ENCODE measurements around the gene FLT3.
"Not testable (repeated sequence)": the region's sequence is repeated elsewhere in the genome, so short reads cannot be mapped to it uniquely, and the experiment has no call there.

The FLT3 gene

DNA sequence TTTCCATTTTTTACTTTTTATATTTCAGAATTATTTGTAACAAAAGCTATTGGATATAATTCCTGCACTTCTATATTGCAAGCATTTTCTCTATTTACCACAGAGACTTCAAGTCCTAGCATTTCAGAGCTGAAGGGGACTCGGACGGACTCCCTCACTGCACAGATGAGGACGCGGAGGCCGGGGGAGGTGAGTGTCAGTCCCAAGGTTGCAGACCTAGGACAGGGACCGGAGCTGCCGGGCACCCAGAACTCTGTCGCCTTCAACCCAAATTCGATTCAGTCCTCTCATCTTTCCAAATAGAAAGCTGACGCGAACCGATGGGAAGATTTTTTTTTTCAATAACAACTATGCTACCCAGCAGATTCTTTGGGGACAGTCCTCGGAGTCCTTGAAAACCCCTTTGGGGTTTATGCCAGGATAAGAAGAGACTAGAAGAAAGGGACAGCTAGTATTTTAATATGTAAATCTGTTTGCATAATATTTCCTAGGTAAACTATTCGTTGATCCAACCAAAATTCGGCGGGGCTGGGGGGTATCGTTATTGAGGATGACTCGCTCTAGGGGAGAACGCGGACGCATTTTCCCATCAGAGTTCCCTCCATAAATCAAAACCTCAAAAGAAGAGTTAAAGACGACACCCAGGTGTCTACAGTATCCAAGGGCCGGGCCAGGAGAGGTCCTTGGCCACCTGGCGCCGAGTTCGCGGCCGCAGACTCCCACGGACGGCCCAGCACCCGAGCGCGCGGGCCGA is 803 bp downstream of the FLT3 start:
- no peak for DNase-seq (ENCODE audit: low read depth)

DNA sequence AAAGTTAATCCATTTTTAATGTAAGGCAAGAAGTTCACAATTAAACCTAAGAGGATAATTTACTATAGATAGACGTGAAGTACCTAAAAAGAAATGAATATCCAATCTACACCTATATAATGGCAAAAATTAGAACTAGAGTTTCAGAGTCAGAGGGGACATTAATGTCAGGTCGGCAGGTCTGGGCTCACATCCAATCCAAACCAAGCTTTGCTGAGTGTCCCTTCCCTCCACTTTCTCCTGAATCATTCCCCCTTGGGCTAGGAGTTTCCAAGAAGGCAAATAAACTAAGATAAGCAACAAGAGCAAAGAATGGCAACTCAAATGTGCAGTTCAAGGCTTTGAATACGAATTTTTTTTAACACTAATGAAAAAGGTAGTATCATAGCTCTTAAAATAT is 2.9 kb downstream of the FLT3 start:
- DNase-seq (ENCODE audit: low read depth), result no peak

DNA sequence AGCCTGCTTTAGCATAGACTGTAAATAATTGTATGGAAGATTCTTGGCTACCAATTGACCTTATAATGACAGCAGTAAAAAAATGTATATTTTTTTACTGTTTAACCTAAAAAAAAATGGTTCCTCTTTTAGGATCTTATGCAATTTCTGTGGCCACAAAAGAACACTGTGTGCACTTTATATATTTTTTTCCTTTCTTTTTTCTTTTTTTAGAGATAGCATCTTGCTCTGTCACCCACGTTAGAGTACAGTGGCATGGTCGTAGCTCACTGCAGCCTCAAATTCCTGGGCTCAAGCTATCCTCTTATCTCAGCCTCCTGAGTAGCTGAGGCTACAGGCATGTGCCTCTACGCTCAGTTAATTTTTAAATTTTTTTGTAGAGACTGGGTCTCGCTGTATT is 6.1 kb downstream of the FLT3 start:
- DNase-seq (ENCODE audit: low read depth), result no peak

DNA sequence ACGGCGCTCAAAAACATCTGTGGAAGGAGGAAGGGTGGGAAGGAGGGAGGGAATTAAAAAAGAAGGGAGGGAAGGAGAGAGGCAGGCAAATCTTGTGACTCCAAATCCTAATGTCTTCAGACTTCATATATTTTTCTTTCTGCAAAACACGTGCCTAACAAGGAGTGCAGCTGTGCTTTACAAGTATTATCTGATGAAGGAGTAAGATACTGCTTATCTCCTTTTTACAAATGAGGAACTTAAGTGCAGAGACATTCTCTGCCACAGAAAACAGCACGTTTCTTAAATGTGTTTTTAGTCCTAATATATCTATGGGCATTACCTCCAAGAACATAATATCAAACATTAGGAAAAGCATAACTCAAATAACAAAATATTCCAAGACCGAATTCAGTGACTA is 6.5 kb downstream of the FLT3 start:
- DNase-seq (ENCODE audit: low read depth), result no peak

DNA sequence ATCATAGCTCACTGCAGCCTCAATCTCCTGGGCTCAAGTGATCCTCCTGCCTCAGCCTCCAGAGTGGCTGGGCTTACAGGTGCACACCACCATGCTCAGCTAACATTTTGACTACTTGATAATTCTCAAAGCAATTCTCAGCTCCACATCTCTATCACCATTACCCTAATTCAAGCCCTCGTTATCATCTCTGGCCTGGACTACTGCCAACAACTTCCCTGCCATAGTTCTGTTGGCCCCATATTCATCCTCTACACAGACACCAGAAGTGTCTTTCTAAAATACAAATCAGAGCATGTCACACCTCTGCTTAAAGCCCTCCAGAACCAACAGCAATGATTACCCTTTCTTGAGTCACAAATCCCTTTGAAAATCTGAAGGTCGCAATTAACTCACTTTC is 7.9 kb downstream of the FLT3 start:
- DNase-seq (ENCODE audit: low read depth), result no peak

DNA sequence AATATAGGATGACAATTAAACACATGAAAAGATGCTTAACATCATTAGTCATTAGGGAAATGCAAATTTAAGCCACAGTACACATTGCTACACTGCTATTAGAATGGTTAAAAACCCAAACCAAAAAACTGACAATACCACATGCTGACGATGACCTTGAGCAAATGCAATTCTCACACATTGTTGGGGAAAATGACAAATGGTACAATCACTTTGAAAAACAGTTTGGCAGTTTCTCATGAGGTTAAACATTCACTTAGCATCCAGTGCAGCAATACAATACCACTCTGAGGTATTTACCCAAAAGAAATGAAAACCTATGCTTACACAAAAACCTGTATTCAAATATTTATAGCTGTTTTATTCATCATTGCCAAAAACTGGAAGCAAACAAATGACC is 11.3 kb downstream of the FLT3 start:
- DNase-seq (ENCODE audit: low read depth), result no peak

DNA sequence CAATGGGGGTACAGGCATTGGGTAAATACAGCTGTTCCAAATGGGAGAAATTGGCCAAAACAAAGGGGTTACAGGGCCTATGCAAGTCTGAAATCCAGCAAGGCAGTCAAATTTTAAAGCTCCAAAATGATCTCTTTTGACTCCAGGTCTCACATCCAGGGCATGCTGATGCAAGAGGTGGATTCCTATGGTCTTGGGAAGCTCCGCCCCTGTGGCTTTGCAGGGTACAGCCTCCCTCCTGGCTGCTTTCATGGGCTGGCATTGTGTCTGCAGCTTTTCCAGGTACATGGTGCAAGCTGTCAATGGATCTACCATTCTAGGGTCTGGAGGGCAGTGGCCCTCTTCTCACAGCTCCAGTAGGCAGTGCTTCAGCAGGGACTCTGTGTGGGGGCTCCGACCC is 22.6 kb downstream of the FLT3 start:
- not testable (repeated sequence) for DNase-seq (ENCODE audit: low read depth)

DNA sequence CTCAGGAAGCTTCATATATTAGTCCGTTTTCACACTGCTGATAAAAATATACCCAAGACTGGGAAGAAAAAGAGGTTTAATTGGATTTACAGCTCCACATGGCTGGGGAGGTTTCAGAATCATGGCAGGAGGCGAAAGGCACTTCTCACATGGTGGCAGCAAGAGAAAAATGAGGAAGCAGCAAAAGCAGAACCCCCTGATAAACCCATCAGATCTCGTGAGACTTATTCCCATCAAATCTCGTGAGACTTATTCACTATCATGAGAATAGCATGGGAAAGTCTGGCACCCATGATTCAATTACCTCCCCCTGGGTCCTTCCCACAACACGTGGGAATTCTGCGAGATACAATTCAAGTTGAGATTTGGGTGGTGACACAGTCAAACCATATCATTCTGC is 23.1 kb downstream of the FLT3 start:
- no peak for DNase-seq (ENCODE audit: low read depth)

DNA sequence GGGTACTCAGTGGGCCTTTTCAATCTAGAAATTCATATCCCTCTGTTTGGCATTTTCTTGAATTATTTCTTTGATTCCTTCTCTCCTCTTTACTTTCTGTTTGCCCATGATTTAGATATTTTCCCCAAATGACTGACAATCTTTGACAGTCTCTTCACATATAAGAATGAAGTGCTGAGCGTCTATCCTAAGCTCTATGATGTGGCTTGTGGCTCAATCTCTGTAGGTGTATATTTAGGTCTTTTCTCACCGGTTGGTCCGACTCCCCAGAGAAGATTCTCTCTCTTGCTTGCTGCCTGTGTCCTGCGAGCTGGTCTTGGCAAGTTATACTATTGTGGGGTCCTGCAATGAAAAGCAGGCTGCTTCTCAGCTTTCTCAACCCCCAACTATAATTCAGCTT is 29.0 kb downstream of the FLT3 start:
- no peak for DNase-seq (ENCODE audit: low read depth)

DNA sequence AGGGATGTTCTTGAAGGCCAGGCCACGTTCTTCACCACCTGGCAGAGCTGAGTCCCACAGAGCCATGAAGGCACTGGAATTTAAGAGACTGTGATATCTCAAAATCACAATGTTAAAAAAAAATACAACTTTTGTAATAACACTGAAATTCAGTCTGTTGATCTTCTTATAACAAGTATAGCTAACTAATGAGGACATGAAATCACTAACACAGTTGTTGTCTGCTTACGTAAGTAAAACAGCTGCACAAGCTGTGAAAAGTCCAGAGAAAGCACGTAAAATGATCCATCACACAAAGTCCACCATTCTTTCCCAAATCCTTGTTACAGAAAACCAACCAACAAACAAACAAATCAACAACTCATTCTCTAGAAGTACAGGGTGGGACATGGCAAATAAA is 32.9 kb downstream of the FLT3 start:
- no peak for DNase-seq (ENCODE audit: low read depth)

DNA sequence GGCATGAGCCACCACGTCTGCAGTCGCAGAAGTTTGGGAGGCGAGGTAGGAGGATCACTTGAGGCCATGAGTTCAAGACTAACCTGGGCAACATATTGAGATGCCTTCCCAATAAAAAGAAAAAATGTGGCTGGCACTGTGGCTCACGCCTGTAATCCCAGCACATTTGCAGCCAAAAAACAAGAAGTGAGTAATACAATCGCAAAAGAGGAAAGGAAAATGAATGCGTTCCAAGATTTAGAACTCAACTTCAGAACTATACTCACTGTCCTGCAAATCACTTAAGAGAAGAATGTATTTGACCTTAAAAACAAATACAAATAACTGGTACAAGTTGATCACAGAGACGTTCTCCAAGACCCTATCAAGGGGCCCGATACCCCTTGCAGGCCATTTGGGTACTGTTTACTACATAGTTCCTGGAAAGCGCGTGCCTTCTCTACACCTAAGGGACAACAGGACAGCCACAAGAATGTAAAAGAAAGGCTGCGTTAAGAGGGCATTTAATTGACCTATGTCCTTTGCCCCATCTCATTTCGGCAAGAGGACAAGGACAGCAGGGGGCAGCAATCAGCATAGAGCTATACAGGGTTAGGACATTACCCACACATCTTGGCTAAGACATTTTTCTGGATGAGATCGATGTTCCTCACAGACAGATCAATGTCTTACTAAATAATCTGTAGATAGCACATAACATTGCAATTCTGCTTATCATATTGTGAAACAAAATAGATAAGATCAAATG is 41.3 kb downstream of the FLT3 start:
- DNase-seq (ENCODE audit: low read depth), result peak; percentile 21

DNA sequence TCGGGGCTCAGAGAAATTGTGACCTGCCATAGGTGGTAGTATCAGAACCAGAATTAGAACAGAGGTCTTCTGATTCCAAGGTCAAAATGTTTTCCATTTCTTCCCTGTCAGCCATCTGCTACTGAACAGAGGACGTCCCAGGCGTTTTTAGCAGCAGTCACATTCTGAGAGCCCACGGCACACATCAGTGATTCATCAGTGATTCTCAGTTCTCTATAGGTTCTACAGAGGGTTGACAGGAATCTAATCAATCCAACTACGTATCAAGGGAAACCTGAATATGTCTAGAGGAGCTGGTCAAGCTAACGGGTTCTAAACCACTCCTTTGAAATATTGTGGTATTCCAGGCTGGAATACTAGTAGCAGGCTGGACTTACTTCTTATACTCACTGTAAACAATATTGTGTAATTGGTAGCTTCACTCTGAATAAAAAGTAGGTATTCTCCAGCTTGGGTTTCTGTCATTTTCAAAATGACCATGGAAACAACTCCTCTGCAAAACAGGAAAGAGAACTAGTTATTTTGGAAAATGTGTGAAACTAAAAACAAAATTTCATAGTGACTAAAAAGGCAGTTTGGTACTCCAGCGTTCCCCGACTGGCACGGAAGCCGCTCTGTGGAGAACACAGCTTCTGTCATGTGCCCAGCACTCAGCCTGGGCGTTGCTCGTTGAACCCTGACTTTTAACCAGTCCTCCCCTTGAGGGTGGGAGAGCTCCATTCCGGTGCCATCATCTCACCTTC is 43.2 kb downstream of the FLT3 start:
- no peak for DNase-seq (ENCODE audit: low read depth)

DNA sequence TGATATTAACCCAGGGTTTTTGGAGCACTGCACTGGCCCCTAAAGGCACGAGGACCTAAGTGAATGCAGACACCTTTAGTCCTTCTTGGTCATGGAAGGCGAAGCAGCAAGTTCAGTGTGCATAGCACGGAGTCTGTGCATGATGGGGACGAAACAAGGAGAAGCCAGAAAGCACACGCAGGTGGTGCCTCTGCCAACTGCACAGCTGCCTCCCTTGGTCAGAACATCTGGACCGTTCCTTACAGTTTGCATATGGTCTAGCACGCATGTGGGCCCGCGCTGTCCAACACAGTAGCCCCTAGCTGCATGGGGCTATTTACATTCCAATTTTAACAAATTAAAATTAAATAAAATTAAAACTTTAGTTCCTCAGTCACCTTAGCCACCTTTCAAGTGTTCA is 44.0 kb downstream of the FLT3 start:
- DNase-seq (ENCODE audit: low read depth), result no peak

DNA sequence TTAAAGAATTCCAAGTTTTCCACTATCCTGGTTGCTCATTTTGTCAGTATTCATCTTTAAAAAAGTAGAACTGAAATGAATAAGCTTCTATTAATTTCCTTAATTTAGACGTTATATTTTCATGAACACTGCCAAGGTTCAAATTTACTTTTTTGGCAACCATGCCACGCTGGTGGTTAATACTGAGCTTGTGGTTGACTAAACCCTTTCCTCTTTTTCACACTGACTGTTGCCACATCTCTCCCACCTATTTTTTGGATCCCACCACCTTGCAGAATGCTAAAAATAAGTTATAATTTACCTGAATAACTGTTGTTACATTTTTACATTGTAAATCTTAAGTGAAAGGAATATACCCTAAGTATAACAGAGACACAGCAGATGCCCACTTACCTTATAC is 45.0 kb downstream of the FLT3 start:
- DNase-seq (ENCODE audit: low read depth), result no peak

DNA sequence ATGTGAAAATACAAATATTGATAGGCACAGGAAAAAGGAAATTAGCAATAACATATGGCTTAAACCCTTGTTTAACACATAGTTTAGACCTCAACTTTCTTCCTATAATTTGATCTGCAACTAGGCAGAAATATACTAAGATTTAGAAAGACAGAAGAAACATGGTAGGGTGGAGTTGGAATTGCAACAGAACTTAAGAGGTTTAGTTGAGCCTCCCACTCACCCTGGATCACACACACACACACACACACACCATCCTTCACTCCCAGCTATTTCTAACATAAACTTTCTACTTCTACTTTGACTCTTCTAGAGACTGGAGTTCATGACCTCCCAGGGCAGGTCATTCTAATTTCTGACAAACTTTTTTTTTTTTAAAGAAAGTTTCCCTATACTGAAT is 47.4 kb downstream of the FLT3 start:
- DNase-seq (ENCODE audit: low read depth), result no peak

DNA sequence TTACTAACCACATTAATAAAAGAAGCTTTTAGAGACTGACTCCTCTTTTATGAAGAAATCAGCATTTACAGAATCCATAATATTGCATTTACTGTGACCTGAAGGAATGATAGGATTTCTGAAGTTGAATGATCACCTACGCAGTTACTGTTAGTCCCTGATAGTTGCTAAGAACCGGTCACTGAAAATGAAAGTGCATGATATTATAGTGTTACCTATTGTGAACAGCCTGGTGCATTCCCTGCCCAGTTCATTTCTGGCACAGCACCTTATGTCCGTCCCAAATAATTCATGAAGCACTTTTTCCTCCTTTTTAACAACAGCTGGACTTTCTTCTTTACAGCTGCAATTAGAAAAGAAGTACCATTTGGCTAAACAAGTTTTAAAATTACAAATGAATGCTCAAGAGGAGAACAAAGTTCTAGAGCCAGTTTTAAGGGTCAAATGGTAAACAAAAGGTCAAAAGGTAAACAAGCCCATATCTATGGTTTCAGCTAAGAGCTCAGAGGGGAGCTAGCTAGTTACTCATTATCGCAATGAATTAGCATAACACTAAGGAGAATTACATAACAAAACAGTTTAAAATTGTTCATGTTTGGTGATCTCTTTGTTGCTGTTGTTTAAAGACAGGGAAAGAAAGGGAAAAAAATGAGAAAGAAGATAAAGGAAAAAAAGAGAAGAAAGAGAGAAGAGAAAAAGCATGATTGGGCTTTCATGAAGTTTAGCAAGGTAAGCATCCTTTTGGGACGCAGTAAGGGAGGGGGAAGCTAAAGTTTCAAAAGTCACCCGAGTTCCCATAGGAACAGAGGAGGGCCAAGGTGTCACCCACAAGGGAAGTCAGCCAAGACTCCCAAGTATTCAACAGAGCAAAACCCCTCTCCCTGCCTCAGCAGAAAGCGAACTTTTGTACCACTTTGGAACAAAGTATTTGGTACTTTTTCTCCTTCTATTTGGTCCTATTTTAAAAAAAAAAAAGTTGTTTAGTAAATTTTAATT is 50.2 kb downstream of the FLT3 start:
- no peak for DNase-seq (ENCODE audit: low read depth)

DNA sequence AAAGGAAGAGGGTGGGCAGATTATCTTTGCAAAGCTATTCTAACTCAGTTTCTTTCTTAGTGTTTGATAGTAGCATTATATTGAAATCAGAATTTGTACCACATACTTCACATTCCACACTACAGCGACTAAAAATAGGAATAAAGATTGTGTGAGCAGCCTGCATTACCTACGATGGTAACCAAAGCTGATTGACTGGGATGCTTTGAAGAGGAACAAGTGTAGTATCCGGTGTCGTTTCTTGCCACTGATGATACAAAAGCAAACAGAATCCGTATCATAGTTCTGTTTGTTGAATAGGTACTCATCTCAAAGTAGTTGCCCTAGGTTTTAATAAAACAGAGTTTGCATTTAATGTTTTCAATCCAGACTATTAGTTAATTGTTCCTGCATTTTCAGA is 51.2 kb downstream of the FLT3 start:
- no peak for DNase-seq (ENCODE audit: low read depth)

DNA sequence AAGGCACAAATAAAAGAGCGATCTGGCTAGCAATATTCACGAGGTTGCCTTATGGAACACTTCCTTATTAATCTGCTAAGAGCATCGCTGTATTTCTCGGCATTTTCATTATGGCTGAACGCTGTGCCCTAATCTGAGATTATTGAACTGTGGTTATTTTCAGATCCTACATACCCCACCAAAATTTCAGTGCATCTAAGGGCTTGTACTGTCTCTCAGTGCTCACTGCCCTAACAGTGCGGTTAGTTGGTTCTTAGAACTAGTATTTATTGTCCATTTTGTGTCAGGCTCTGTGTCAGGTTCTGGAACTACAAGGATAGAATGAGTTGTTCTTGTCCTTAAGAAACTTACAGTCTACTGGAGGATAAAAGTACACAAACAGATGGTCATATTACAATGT is 51.6 kb downstream of the FLT3 start:
- no peak for DNase-seq (ENCODE audit: low read depth)

DNA sequence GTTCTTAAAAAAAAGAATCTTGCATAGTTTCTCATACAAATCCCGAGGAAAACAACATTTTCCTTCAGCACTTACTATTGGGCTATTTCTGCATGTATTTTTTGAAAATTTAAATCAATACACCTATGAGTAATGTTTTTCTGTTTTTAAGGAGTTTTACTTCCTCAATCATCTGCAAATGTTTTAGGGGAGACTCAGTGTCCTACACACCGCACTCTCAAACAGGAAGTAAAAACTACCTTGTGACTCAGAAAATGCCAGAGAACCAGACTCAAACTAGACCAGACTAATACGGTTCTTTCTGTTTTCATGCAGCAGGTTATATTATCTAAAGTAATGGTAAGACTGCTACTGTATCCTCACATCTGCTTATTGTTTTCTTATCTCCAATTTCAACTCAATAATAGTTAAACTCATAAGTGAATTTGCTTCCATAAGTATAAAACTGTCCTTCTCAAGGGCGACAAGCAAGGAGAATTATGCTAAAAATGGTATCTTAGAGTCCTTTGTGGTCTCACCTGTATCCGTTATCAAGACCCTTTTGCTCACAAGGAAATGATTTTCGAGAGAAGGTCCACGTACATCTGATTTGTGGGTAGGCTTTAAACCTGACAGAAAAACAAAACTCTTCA is 52.5 kb downstream of the FLT3 start:
- no peak for DNase-seq (ENCODE audit: low read depth)

DNA sequence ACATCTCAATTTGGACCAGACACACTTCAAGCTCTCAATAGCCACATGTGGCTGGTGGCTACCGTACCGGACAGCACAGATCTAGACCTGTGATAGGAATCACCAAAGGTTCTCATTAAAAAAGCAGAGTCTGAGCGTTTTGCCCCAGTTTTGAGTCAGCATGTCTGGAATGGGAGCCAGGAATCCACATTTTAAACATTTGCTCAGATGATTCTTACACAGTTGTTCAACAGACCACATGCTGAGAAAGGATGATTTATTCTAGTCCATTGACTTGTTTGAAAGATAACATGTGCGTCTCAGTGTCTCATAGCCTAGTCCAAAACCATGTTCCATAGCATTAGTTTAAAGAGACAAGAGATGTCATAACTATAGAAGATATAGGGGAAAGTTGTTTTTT is 53.4 kb downstream of the FLT3 start:
- DNase-seq (ENCODE audit: low read depth), result no peak

DNA sequence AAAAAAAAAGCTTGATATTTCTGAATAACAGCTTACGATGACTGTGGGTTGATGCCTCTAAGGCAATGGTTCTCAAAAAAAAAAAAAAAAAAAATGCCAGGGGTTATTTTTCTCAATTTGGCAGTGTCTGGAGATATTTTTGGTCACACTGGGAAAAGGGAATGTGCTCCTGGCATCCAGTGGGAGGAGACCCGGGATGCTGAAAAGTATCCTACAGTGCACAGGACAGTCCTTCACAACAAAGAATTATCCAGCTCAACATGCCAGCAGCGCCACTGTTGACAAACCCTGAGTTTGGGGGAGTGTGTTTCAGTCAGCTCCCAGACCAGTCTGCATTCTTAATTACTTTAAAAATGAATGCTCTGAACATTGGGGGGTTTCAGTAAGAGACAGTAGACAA is 54.5 kb downstream of the FLT3 start:
- no peak for DNase-seq (ENCODE audit: low read depth)
